ENCODE measurements around the gene LRRC75A. TPM values are rescaled to one million over a fixed set of nuclear protein-coding genes. Genes with fewer than 3 reads are reported as not detected.

LRRC75A gene
- total and polyA plus RNA-seq, 2 of the 13 experiments (the other 11 are each of a cell fraction or from before 2014, with no cell fraction given), result 0.03 TPM; not detected in 1

- TF ChIP-seq AKNA (CRISPR knock-in tag; IDR thresholded peaks at IDR 0.05; ENCODE audit: borderline replicate concordance) (no peak), ZNF83 (CRISPR knock-in tag; IDR thresholded peaks at IDR 0.05; ENCODE audit: borderline replicate concordance) (0 out of 2 replicates have a peak, but pooled peaks have one; percentile 58), IRF9 (CRISPR knock-in tag; IDR thresholded peaks at IDR 0.05; ENCODE audit: borderline replicate concordance) (no peak), MEIS1 (CRISPR knock-in tag; IDR thresholded peaks at IDR 0.05; ENCODE audit: borderline replicate concordance) (peak; percentile 47), ARNT2 (CRISPR knock-in tag; IDR thresholded peaks at IDR 0.05; ENCODE audit: low read depth) (peak; percentile 73), AFF4 (CRISPR knock-in tag; IDR thresholded peaks at IDR 0.05) (peak; percentile 97), CSRNP2 (CRISPR knock-in tag; conservative IDR thresholded peaks at IDR 0.05; ENCODE audit: low read depth) (no peak), ZNF557 (CRISPR knock-in tag; IDR thresholded peaks at IDR 0.05) (no peak), FOXO4 (CRISPR knock-in tag; conservative IDR thresholded peaks at IDR 0.05) (0 out of 2 replicates have a peak, but pooled peaks have one; percentile 34), TEAD2 (CRISPR knock-in tag; IDR thresholded peaks at IDR 0.05) (no peak), SRY (CRISPR knock-in tag; IDR thresholded peaks at IDR 0.05) (peak; percentile 36; the same call in 1 of the 2 replicates)
Measured at GRCh38 chr17:16438557-16439302, 53.3 kb downstream of the LRRC75A start (continued).
